Common myeloid progenitor, CD34-positive (primary cell): Measurements from ENCODE around the gene RCOR3.
"Not testable (repeated sequence)": the region's sequence is repeated elsewhere in the genome, so short reads cannot be mapped to it uniquely, and the experiment has no call there.

Experiments used
- CTCF ChIA-PET: fragments of 350-600 bp; sonication (Branson Sonifier 250); formaldehyde crosslinking; loops from one replicate; lab custom pipeline; 2021; ENCODE audit warnings: antibody characterized with exemption; lab: Charles Lee
- POLR2A ChIA-PET: fragments of 350-600 bp; sonication (Branson Sonifier 250); formaldehyde crosslinking; loops from one replicate; lab custom pipeline; 2021; ENCODE audit warnings: antibody characterized with exemption; lab: Charles Lee
- DNase-seq, 3 donors: peaks; one replicate each; pipeline versions ENCODE4 v3.0.0 to v3.0.0-alpha.2; 2013
- H3K27ac ChIP-seq, 2 experiments: 1 replicate in 1 of 2; 2 replicates in 1 of 2; pipeline ENCODE4 v1.7.0; 2013; ENCODE audit warnings: inconsistent platforms in 2 of 2, low read length in 2 of 2, mild to moderate bottlenecking in 2 of 2, low read depth in 1 of 2, moderate library complexity in 1 of 2; ENCODE audit not compliant: severe bottlenecking in 2 of 2, insufficient read depth in 1 of 2, poor library complexity in 1 of 2
- H3K27me3 ChIP-seq, 5 experiments: replicated peaks in 2 of 5; 1 replicate in 3 of 5; 2 replicates in 2 of 5; pipeline versions ENCODE4 v1.6.1 to v1.7.0; 2013; ENCODE audit warnings: low read length in 4 of 5, mild to moderate bottlenecking in 2 of 5, moderate library complexity in 2 of 5, inconsistent platforms in 1 of 5; ENCODE audit not compliant: insufficient read depth in 5 of 5, control insufficient read depth in 4 of 5
- H3K36me3 ChIP-seq, 4 experiments: 1 replicate in 2 of 4; 2 replicates in 2 of 4; pipeline versions ENCODE4 v1.6.1 to v1.7.0; 2013; ENCODE audit warnings: low read length in 3 of 4, control low read depth in 1 of 4, mild to moderate bottlenecking in 1 of 4; ENCODE audit not compliant: control insufficient read depth in 4 of 4, insufficient read depth in 4 of 4
- H3K4me1 ChIP-seq, 4 experiments: 1 replicate in 3 of 4; 2 replicates in 1 of 4; pipeline versions ENCODE4 v1.6.1 to v1.7.1; 2013; ENCODE audit warnings: low read length in 3 of 4, mild to moderate bottlenecking in 3 of 4, control low read depth in 1 of 4, inconsistent platforms in 1 of 4, moderate library complexity in 1 of 4; ENCODE audit not compliant: control insufficient read depth in 4 of 4, insufficient read depth in 4 of 4; ENCODE audit errors: control extremely low read depth in 1 of 4
- H3K4me3 ChIP-seq, 7 experiments: 1 replicate in 4 of 7; 2 replicates in 3 of 7; pipeline versions ENCODE4 v1.5.1 to v1.7.0; 2013; ENCODE audit warnings: mild to moderate bottlenecking in 7 of 7, low read length in 6 of 7, moderate library complexity in 6 of 7, inconsistent platforms in 2 of 7, low read depth in 2 of 7, control low read depth in 1 of 7; ENCODE audit not compliant: insufficient read depth in 4 of 7, control insufficient read depth in 1 of 7; ENCODE audit errors: extremely low read depth in 1 of 7
- H3K9me3 ChIP-seq, 5 experiments: 1 replicate in 4 of 5; 2 replicates in 1 of 5; pipeline versions ENCODE4 v1.6.1 to v1.7.1; 2013; ENCODE audit warnings: low read length in 4 of 5, mild to moderate bottlenecking in 2 of 5, inconsistent platforms in 1 of 5, low read depth in 1 of 5, moderate library complexity in 1 of 5; ENCODE audit not compliant: control insufficient read depth in 4 of 5, insufficient read depth in 2 of 5; ENCODE audit errors: control extremely low read depth in 1 of 5
- WGBS: methylation state at CpG from one replicate; pipeline ENCODE4 v1.1.5; 2013; ENCODE audit not compliant: insufficient coverage; 5-methylcytosine and 5-hydroxymethylcytosine counted together

RCOR3 gene

GRCh38 chr1:211258310-211258755 is 833 bp upstream of the RCOR3 start:
- ChIA-PET POLR2A (interaction anchor here (0.6 kb wide), 1 partner anchor 9 kb away, joined by 3 read pairs; no protein-coding TSS in a partner anchor), CTCF (interaction anchor here (0.9 to 2.3 kb wide), 3 partner anchors 15 to 123 kb away, joined by 4 to 14 read pairs (median 7); partner anchors contain the start of gene KCNH1)
- no peaks in the 10 kb centered on the region for H3K36me3 ChIP-seq
- no peaks in the 10 kb centered on the region for H3K9me3 ChIP-seq
- H3K27ac ChIP-seq, result peak overlapping the region; percentile 82 to 96
- WGBS, result 3% methylated on average over 8 of the region's 17 CpGs
- DNase-seq, result peak; percentile 85 to 93 (median 93)
- no peaks in the 10 kb centered on the region for H3K27me3 ChIP-seq
- H3K4me3 ChIP-seq, result peak overlapping the region; percentile 60 to 94 (median 85)
- peaks cover 8 to 28% (median 25%) of the 10 kb centered on the region in 4 experiments for H3K4me1 ChIP-seq

GRCh38 chr1:211259638-211260126 is 516 bp downstream of the RCOR3 start:
- POLR2A ChIA-PET, result no interaction called here
- DNase-seq, result peak in 2 of 3 donors; percentile 78 to 80

GRCh38 chr1:211260141-211261107 is 1.3 kb downstream of the RCOR3 start:
- WGBS, result under 1% methylated on average over 45 of the region's 59 CpGs
- Histone ChIP-seq H3K36me3 (peaks cover 0 to 6% (median 2%) of the 10 kb centered on the region in 4 experiments), H3K4me3 (peak overlapping the region; percentile 45 to 94 (median 87)), H3K4me1 (peaks cover 8 to 28% (median 25%) of the 10 kb centered on the region in 4 experiments), H3K27me3 (no peaks in the 10 kb centered on the region), H3K27ac (peak overlapping the region; percentile 40 to 79), H3K9me3 (no peaks in the 10 kb centered on the region)
- ChIA-PET POLR2A (interaction anchor here (0.6 to 0.9 kb wide), 2 partner anchors 12 to 927 kb away, joined by 3 to 4 read pairs; no protein-coding TSS in a partner anchor), CTCF (interaction anchor here (1.0 to 1.8 kb wide), 2 partner anchors 126 to 255 kb away, joined by 4 to 5 read pairs; partner anchors contain the start of gene KCNH1)
- peak; percentile 72 to 78 (median 74) for DNase-seq

More at GRCh38 chr1:211259638-211260126, 516 bp downstream of the RCOR3 start:
- peak overlapping the region; percentile 85 to 94 (median 87) for H3K4me3 ChIP-seq
- 0% methylated on average over 3 of the region's 39 CpGs for WGBS
- no peaks in the 10 kb centered on the region for H3K9me3 ChIP-seq
- H3K27ac ChIP-seq, result peak overlapping the region; percentile 46 to 96
- peaks cover 0 to 6% (median 2%) of the 10 kb centered on the region in 4 experiments for H3K36me3 ChIP-seq
- peaks cover 8 to 28% (median 25%) of the 10 kb centered on the region in 4 experiments for H3K4me1 ChIP-seq
- no peaks in the 10 kb centered on the region for H3K27me3 ChIP-seq
- CTCF ChIA-PET, result interaction anchor here (1.8 kb wide), 1 partner anchor 126 kb away, joined by 4 read pairs; the partner anchor contains the start of gene KCNH1

- CTCF ChIA-PET, result interaction anchor here (1.0 to 1.8 kb wide), 2 partner anchors 127 to 254 kb away, joined by 4 to 5 read pairs; partner anchors contain the start of gene KCNH1
Measured at GRCh38 chr1:211261229-211261628, 2.1 kb downstream of the RCOR3 start.

GRCh38 chr1:211263022-211263421 is 3.9 kb downstream of the RCOR3 start:
- CTCF ChIA-PET, result interaction anchor here (1.4 kb wide), 1 partner anchor 10 kb away, joined by 3 read pairs; no protein-coding TSS in a partner anchor
- Histone ChIP-seq H3K4me1 (peaks cover 1 to 16% (median 13%) of the 10 kb centered on the region in 4 experiments), H3K36me3 (peaks cover 2 to 20% (median 8%) of the 10 kb centered on the region in 4 experiments)
- H3K27me3 ChIP-seq, H3K4me3 ChIP-seq, POLR2A ChIA-PET, H3K27ac ChIP-seq, DNase-seq, H3K9me3 ChIP-seq: not testable (repeated sequence)
- no CpG with 5 or more reads among the region's 5 CpGs for WGBS

More at GRCh38 chr1:211261229-211261628, 2.1 kb downstream of the RCOR3 start:
- Histone ChIP-seq H3K36me3 (peaks cover 0 to 6% (median 2%) of the 10 kb centered on the region in 4 experiments), H3K4me3 (peak overlapping the region in 6 of 7 experiments; percentile 45 to 94 (median 86)), H3K4me1 (peaks cover 8 to 28% (median 25%) of the 10 kb centered on the region in 4 experiments), H3K27ac (peak overlapping the region; percentile 40 to 79), H3K27me3 (no peaks in the 10 kb centered on the region), H3K9me3 (no peaks in the 10 kb centered on the region)
- WGBS, result 100% methylated on average over 1 of the region's 2 CpGs
- DNase-seq, result peak in 1 of 3 donors; percentile 7
- POLR2A ChIA-PET, result interaction anchor here (0.6 kb wide), 1 partner anchor 928 kb away, joined by 4 read pairs; no protein-coding TSS in a partner anchor

GRCh38 chr1:211267204-211267857 is 8.2 kb downstream of the RCOR3 start:
- H3K4me1 ChIP-seq, result no peaks in the 10 kb centered on the region
- no peak overlapping the region for H3K4me3 ChIP-seq
- H3K27ac ChIP-seq, result no peak overlapping the region
- CTCF ChIA-PET, result no interaction called here
- WGBS, result 100% methylated on average over 2 of the region's 7 CpGs
- DNase-seq, result no peak
- H3K27me3 ChIP-seq, result no peaks in the 10 kb centered on the region
- peaks cover 11 to 38% (median 17%) of the 10 kb centered on the region in 4 experiments for H3K36me3 ChIP-seq
- POLR2A ChIA-PET, result interaction anchor here (0.7 kb wide), 1 partner anchor 9 kb away, joined by 3 read pairs; no protein-coding TSS in a partner anchor
- no peaks in the 10 kb centered on the region for H3K9me3 ChIP-seq
